ELF-1 (cell line): ENCODE measurements around the gene CPLANE2.
"Not testable (repeated sequence)": the region's sequence is repeated elsewhere in the genome, so short reads cannot be mapped to it uniquely, and the experiment has no call there.

Experiments used
- DNase-seq: peaks from one replicate; pipeline ENCODE4 v3.0.0-alpha.2; 2016; ENCODE audit warnings: low read depth, low spot score

CPLANE2 gene, protein sequence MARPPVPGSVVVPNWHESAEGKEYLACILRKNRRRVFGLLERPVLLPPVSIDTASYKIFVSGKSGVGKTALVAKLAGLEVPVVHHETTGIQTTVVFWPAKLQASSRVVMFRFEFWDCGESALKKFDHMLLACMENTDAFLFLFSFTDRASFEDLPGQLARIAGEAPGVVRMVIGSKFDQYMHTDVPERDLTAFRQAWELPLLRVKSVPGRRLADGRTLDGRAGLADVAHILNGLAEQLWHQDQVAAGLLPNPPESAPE

GRCh38 chr1:16236511-16237342 is at the start of gene CPLANE2:
TSS of gene CPLANE2 (minus strand) at chr1:16237183. CDS start at chr1:16236742, 441 bp downstream.
- DNase-seq: peak; percentile 96

DNA sequence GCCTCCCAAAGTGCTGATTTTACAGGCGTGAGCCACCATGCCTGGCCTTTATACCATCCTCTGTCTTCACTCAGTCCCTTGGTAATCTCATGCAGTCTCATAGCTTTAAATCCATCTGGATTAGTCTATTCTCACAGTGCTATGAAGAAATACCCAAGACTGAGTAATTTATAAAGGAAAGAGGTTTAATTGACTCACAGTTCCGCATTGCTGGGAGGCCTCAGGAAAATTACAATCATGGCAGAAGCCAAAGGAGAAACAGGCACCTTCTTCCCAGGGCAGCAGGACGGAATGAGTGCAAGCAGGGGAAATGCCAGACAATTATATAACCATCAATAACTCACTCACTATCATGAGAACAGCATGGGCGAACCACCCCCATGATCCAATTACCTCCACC is 49.1 kb upstream of the CPLANE2 start:
- DNase-seq: no peak

DNA sequence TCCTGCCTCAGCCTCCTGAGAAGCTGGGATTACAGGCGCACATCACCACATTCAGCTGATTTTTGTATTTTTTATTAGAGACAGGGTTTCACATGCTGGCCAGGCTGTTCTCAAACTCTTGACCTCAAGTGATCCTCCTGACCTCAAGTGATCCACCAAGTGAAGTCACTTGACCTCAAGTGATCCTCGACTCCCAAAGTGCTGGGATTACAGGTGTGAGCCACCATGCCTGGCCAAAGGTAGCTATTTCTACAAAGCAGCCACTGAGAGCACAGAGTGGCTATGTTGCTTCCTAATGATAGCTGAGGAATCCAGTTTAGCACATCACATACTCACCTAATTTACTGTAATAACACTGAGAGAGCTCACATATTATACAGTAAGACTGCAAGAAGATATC is 44.8 kb upstream of the CPLANE2 start:
- DNase-seq: no peak

GRCh38 chr1:16279186-16279585 is 42.2 kb upstream of the CPLANE2 start:
- no peak for DNase-seq

DNA sequence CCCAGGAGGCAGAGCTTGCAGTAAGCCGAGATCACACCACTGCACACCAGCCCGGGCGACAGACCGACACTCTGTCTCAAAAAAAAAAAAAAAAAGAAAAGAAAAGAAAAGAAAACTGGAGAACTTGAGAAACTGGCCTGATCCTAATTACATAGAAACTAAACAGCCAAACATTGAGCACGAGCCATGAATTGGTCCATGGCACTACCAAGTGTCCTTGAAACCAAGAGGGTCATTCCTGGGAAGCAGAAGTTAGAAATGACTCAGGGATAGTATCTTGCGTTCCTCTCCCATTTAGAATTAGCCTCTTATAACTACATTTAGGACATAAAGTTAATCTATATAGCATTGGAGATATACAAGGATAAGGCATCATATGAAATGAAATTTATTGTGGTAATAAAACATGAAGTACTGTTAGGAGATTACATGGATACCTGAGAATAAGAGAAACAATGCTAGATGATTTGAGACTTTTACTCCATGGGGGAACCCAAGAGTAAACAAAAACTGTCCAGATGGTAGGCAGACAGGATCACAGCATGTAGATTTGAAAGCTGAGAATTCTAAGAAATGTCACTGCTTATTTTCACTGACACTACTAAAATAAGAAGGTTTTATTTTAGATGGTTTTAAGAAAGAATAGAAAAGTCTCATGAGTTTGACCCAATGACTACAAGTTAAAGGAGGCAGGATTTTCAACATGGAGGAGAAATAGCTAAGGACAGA is 39.5 kb upstream of the CPLANE2 start:
- DNase-seq: no peak

- no peak for DNase-seq
These were observed 38.6 kb upstream of the CPLANE2 start for GRCh38 chr1:16275591-16275990.

GRCh38 chr1:16267690-16268180 is 30.8 kb upstream of the CPLANE2 start:
- no peak for DNase-seq

GRCh38 chr1:16266411-16267118 is 29.6 kb upstream of the CPLANE2 start:
- peak; percentile 28 for DNase-seq

DNA sequence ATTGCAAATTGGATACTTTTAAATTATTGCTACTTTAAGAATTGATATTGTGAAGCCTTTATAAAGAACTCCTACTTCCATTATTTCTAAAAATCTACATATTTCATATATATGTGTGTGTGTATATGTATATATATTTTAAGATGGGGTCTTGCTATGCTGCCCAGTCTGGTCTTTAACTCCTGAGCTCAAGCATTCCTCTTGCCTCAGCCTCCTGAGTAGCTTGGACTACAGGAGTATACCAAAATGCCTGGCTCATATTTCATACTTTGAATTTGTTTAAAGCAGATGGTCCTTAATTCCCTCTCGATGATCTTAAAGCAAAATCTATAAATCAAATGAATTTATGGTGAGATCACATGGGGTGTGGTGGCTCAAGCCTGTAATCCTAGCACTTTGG is 25.1 kb upstream of the CPLANE2 start:
- DNase-seq: no peak

- no peak for DNase-seq
These were observed 23.8 kb upstream of the CPLANE2 start for GRCh38 chr1:16260814-16261213.

DNA sequence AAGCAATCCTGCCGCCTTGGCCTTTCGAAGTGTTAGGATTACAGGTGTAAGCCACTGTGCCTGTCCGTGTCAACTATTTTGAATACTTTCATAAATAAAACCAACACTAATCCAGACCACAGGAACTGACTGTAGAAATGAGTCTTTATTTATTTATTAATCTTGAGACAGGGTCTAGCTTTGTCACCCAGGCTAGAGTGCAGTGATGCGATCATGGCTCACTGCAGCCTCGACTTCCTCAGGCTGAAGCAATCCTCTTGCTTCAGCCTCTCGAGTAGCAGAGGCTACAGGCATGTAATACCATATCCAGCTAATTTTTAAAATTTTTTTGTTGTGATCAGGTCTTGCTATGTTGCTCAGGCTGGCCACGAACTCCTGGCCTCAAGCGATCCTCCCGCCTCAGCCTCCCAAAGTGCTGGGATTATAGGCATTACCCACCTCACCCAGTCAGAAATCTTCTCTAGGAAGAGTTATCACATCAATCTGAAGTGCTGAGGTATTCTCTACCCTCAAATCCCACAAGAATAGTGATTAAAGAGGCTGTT is 21.7 kb upstream of the CPLANE2 start:
- no peak for DNase-seq

DNA sequence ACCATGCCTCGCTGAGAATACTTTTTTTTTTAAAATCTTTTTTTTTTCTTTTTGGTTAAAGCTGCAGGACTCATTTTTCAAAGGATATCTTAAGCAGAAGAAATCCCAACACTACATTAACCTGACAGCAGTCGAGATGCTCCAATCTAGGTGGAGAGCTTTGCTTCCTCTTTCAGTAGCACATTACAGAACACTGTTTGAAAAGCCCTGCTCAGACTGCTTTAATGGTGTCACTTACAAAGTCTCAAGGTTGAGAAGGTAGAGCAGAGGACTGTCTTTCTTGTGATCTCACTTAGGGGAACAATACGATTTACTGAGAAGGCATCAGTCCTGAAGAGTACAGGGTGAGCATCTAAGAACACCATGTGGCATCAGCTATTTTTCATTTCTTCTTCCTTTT is 21.0 kb upstream of the CPLANE2 start:
- no peak for DNase-seq

DNA sequence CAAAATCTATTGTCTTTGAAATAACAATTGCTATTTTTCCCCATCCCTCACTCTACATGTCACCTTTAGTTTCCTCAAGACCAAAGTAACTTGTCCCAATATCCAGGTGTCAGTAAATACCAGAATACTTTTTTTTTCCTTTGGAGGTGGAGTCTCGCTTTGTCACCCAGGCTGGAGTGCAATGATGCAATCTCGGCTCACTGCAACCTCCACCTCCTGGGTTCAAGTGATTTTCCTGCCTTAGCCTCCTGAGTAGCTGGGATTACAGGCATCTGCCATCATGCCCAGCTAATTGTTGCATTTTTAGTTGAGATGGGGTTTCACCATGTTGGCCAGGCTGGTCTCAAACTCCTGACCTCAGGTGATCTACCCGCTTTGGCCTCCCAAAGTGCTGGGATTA is 20.6 kb upstream of the CPLANE2 start:
- DNase-seq: not testable (repeated sequence)

DNA sequence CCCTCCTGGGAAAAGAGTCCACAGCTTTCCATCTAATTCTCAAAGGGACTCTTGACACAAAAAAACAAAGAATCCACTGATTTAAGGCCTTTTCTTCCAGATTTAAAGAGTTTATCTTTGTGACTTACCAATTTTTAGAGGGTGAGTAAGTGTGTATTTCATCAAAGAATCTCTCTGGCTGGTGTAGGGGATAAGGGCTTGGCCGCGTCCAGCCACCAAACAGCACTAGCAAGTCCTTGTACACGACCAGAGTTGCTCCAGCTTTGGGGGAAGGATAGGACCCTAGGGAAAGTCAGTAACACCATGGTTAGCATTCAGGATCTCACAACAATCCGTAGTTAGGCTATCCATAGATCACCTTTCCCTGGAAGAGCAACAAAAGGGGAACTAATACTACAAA is 19.5 kb upstream of the CPLANE2 start:
- DNase-seq: no peak

- no peak for DNase-seq
These were observed 17.4 kb upstream of the CPLANE2 start for GRCh38 chr1:16254263-16254928.

GRCh38 chr1:16253332-16253922 is 16.4 kb upstream of the CPLANE2 start:
- DNase-seq: no peak

DNA sequence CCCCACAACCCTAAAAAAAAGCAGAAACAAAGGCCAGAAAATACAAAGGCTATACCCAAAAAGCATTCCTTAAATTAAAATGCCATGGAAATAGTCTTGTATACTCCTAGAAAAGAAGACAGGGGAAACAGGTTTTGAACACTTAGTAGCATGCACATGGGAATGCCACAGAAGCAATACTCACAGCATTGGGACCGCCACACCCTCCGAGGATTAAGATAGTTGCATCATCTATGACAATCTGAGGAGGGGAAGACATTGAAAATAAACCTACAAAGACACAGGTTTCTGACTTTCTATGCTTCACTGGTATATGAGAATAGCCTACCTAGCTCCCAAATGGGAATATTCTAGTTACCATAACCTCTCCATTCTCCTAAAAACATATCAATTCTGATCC is 15.9 kb upstream of the CPLANE2 start:
- no peak for DNase-seq

GRCh38 chr1:16251381-16251780 is 14.4 kb upstream of the CPLANE2 start:
- no peak for DNase-seq

DNA sequence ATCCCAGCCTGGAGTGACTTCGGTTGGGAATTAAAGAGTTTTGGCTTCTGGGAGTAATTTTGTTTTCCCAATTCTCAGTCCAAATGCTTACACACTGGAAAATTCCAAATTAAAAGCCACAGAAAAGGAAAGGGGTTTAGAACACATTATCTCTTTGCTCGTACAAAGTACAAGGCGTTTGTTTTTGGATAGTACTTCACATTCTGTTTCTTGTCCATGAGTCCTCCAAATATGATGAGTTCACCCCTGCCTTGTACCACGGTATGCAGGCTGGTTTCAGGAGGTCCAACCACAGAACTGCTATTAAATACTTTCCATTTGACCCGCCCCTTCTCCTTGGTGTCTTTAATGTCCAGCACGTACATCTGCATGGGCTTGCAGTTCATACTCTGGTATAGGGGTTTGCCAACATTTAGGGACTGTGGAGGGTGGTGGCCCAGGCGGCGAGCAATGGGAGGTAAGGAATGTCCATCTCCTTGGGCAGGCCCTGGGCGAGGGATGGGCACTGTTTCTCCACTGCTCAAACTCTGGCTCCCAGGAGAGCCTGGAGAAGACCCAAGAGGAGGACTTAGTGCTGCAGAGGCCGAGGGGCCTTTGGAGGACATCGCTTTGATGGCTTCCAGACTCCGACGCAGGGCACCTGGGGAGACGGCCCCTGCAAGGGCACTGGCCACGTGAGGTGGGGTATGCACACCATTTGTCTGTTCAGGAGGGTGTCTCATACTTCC is 13.7 kb upstream of the CPLANE2 start:
- DNase-seq: no peak
